K562 (cell line): ENCODE measurements around the gene BMP8B. TPM values are rescaled to one million over a fixed set of nuclear protein-coding genes. Genes with fewer than 3 reads are reported as not detected.

Experiments
- ATF3 ChIP-seq, 2 experiments: fragments of 450-650 bp in 1 of 2; sonication (generic) in 1 of 2; formaldehyde crosslinking in 1 of 2; IDR thresholded peaks in 1 of 2; conservative IDR thresholded peaks in 1 of 2; 2 replicates each; pipeline versions ENCODE4 v1.6.1 to v1.8.1; 2016 to 2023; ENCODE audit warnings: mild to moderate bottlenecking in 2 of 2, moderate library complexity in 2 of 2, inconsistent platforms in 1 of 2, missing genetic modification reagents in 1 of 2
- NRF1 ChIP-seq, 2 experiments: fragments of 450-650 bp; IDR thresholded peaks in 1 of 2; conservative IDR thresholded peaks in 1 of 2; 2 replicates each; pipeline ENCODE4 v1.6.1; 2014; ENCODE audit warnings: mild to moderate bottlenecking in 2 of 2
- PHB2 ChIP-seq: fragments of 450-650 bp; IDR thresholded peaks from 2 replicates; pipeline ENCODE4 v1.6.1; 2017; ENCODE audit warnings: low read depth
- RBBP5 ChIP-seq: fragments of 200-600 bp; sonication (generic); IDR thresholded peaks from 2 replicates; pipeline ENCODE4 v1.6.1; 2012; ENCODE audit warnings: borderline replicate concordance, mild to moderate bottlenecking, low read length, control low read depth, inconsistent platforms; ENCODE audit not compliant: insufficient read depth, poor library complexity, severe bottlenecking
- RCOR1 ChIP-seq, 2 experiments: IDR thresholded peaks; 2 replicates each; pipeline ENCODE4 v1.6.1; 2012; ENCODE audit warnings: low read depth in 2 of 2, low read length in 2 of 2, borderline replicate concordance in 1 of 2, improper control_type of control experiment in 1 of 2
- SMC3 ChIP-seq: conservative IDR thresholded peaks from 2 replicates; pipeline ENCODE4 v1.6.1; 2011; ENCODE audit warnings: low read depth, low read length, improper control_type of control experiment; ENCODE audit not compliant: insufficient read depth
- SP1 ChIP-seq: sonication (generic); formaldehyde crosslinking; IDR thresholded peaks from 2 replicates; pipeline ENCODE4 v1.8.1; 2022; ENCODE audit warnings: mild to moderate bottlenecking, missing genetic modification reagents
- XRCC5 ChIP-seq: fragments of 200-400 bp; formaldehyde crosslinking; IDR thresholded peaks from 2 replicates; pipeline ENCODE4 v1.6.1; 2017; ENCODE audit warnings: low read depth, mild to moderate bottlenecking, low read length
- ZNF232 ChIP-seq: sonication (generic); formaldehyde crosslinking; IDR thresholded peaks from 2 replicates; pipeline ENCODE4 v1.8.0; 2022; ENCODE audit warnings: mild to moderate bottlenecking, missing genetic modification reagents
- ZNF253 ChIP-seq: fragments of 250-450 bp; sonication (Bioruptor Pico); conservative IDR thresholded peaks from 2 replicates; pipeline ENCODE4 v1.6.1; 2021; ENCODE audit warnings: mild to moderate bottlenecking
- polyA plus RNA-seq, 8 experiments: library from polyadenylated mRNA; depleted of rRNA in 4 of 8; stranded (reverse) in 5 of 8; unstranded in 3 of 8; fragments of >200 nt; fragmentation: Nextera tagmentation in 2 of 8; fragmentation: Illumina TruSeq in 1 of 8; extraction: Ambion mirVana in 2 of 8; extraction: Trizol in 1 of 8; gene quantifications; 2 replicates each; pipeline versions ENCODE4 v1.2.1 to v1.2.3, GENCODE V29; 2011 to 2014; ENCODE audit warnings: inconsistent platforms in 1 of 8, missing spikeins in 1 of 8
- total RNA-seq, 7 experiments: library from RNA; depleted of rRNA in 6 of 7; stranded (reverse); fragments of >200 nt in 6 of 7; fragmentation: Illumina TruSeq in 2 of 7; extraction: Trizol in 2 of 7; gene quantifications; 2 replicates each; pipeline versions ENCODE4 v1.2.1 to v1.2.3, GENCODE V29; 2011 to 2021; ENCODE audit warnings: low replicate concordance in 1 of 7
- TF ChIP-seq, protein P1 (sequence below): fragments of 250-450 bp; sonication (Bioruptor Pico); IDR thresholded peaks from 2 replicates; pipeline ENCODE4 v1.8.0; 2022; ENCODE audit warnings: moderate library complexity, mild to moderate bottlenecking, inconsistent platforms
- TF ChIP-seq, protein P2 (sequence below): fragments of 450-650 bp; IDR thresholded peaks from 2 replicates; pipeline ENCODE4 v1.6.1; 2016; ENCODE audit warnings: mild to moderate bottlenecking, moderate library complexity

BMP8B gene
- total and polyA plus RNA-seq, 9 of the 15 experiments (the other 6 are each of a cell fraction or from before 2014, with no cell fraction given) = 0.03 to 0.33 (median 0.14) TPM

- peak; percentile 89 for TF ChIP-seq ATF3 (IDR thresholded peaks at IDR 0.05)
- TF ChIP-seq ATF3 (CRISPR knock-in tag; conservative IDR thresholded peaks at IDR 0.05) = no peak; the same call in 1 of the 2 replicates
- no peak for TF ChIP-seq ZNF232
- TF ChIP-seq SP1 (CRISPR knock-in tag) = 0 out of 2 replicates have a peak, but pooled peaks have one; percentile 19
- TF ChIP-seq RCOR1 (IDR thresholded peaks at IDR 0.05; ENCODE audit: borderline replicate concordance in 1 of 2, low read depth in 2 of 2, low read length in 2 of 2) = peak in 1 of 2 experiments; percentile 33; a peak in 1 of 4 replicates
- TF ChIP-seq, protein P1, sequence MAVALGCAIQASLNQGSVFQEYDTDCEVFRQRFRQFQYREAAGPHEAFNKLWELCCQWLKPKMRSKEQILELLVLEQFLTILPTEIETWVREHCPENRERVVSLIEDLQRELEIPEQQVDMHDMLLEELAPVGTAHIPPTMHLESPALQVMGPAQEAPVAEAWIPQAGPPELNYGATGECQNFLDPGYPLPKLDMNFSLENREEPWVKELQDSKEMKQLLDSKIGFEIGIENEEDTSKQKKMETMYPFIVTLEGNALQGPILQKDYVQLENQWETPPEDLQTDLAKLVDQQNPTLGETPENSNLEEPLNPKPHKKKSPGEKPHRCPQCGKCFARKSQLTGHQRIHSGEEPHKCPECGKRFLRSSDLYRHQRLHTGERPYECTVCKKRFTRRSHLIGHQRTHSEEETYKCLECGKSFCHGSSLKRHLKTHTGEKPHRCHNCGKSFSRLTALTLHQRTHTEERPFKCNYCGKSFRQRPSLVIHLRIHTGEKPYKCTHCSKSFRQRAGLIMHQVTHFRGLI = no peak
- TF ChIP-seq XRCC5 = peak; percentile 68; the same call in 1 of the 2 replicates
- TF ChIP-seq ZNF253 (CRISPR knock-in tag) = no peak
- no peak for TF ChIP-seq PHB2
- TF ChIP-seq NRF1 (conservative IDR thresholded peaks at IDR 0.05 in 1 of 2, IDR thresholded peaks at IDR 0.05 in 1 of 2) = 0 out of 4 replicates have a peak, but pooled peaks of 1 of the 2 experiments have one; percentile 7
- TF ChIP-seq, protein P2, sequence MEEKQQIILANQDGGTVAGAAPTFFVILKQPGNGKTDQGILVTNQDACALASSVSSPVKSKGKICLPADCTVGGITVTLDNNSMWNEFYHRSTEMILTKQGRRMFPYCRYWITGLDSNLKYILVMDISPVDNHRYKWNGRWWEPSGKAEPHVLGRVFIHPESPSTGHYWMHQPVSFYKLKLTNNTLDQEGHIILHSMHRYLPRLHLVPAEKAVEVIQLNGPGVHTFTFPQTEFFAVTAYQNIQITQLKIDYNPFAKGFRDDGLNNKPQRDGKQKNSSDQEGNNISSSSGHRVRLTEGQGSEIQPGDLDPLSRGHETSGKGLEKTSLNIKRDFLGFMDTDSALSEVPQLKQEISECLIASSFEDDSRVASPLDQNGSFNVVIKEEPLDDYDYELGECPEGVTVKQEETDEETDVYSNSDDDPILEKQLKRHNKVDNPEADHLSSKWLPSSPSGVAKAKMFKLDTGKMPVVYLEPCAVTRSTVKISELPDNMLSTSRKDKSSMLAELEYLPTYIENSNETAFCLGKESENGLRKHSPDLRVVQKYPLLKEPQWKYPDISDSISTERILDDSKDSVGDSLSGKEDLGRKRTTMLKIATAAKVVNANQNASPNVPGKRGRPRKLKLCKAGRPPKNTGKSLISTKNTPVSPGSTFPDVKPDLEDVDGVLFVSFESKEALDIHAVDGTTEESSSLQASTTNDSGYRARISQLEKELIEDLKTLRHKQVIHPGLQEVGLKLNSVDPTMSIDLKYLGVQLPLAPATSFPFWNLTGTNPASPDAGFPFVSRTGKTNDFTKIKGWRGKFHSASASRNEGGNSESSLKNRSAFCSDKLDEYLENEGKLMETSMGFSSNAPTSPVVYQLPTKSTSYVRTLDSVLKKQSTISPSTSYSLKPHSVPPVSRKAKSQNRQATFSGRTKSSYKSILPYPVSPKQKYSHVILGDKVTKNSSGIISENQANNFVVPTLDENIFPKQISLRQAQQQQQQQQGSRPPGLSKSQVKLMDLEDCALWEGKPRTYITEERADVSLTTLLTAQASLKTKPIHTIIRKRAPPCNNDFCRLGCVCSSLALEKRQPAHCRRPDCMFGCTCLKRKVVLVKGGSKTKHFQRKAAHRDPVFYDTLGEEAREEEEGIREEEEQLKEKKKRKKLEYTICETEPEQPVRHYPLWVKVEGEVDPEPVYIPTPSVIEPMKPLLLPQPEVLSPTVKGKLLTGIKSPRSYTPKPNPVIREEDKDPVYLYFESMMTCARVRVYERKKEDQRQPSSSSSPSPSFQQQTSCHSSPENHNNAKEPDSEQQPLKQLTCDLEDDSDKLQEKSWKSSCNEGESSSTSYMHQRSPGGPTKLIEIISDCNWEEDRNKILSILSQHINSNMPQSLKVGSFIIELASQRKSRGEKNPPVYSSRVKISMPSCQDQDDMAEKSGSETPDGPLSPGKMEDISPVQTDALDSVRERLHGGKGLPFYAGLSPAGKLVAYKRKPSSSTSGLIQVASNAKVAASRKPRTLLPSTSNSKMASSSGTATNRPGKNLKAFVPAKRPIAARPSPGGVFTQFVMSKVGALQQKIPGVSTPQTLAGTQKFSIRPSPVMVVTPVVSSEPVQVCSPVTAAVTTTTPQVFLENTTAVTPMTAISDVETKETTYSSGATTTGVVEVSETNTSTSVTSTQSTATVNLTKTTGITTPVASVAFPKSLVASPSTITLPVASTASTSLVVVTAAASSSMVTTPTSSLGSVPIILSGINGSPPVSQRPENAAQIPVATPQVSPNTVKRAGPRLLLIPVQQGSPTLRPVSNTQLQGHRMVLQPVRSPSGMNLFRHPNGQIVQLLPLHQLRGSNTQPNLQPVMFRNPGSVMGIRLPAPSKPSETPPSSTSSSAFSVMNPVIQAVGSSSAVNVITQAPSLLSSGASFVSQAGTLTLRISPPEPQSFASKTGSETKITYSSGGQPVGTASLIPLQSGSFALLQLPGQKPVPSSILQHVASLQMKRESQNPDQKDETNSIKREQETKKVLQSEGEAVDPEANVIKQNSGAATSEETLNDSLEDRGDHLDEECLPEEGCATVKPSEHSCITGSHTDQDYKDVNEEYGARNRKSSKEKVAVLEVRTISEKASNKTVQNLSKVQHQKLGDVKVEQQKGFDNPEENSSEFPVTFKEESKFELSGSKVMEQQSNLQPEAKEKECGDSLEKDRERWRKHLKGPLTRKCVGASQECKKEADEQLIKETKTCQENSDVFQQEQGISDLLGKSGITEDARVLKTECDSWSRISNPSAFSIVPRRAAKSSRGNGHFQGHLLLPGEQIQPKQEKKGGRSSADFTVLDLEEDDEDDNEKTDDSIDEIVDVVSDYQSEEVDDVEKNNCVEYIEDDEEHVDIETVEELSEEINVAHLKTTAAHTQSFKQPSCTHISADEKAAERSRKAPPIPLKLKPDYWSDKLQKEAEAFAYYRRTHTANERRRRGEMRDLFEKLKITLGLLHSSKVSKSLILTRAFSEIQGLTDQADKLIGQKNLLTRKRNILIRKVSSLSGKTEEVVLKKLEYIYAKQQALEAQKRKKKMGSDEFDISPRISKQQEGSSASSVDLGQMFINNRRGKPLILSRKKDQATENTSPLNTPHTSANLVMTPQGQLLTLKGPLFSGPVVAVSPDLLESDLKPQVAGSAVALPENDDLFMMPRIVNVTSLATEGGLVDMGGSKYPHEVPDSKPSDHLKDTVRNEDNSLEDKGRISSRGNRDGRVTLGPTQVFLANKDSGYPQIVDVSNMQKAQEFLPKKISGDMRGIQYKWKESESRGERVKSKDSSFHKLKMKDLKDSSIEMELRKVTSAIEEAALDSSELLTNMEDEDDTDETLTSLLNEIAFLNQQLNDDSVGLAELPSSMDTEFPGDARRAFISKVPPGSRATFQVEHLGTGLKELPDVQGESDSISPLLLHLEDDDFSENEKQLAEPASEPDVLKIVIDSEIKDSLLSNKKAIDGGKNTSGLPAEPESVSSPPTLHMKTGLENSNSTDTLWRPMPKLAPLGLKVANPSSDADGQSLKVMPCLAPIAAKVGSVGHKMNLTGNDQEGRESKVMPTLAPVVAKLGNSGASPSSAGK = no peak
- peak; percentile 14 for TF ChIP-seq RBBP5
- TF ChIP-seq SMC3 = peak; percentile 92
These were observed 27.9 kb upstream of the BMP8B start (continued) for GRCh38 chr1:39816415-39817090.
